Dermis blood vessel endothelial cell (primary cell): ENCODE results near the gene NLE1. TPM values are rescaled to one million over a fixed set of nuclear protein-coding genes. Genes with fewer than 3 reads are reported as not detected.
"Not testable (repeated sequence)": the region's sequence is repeated elsewhere in the genome, so short reads cannot be mapped to it uniquely, and the experiment has no call there.

ENCODE experiments used
- DNase-seq: peaks from one replicate; pipeline ENCODE4 v3.0.0; 2010
- total RNA-seq: library from RNA; depleted of rRNA; stranded (reverse); fragments of >200 nt; gene quantifications from 2 replicates; pipeline ENCODE4 v1.2.3, GENCODE V29; 2014

NLE1 gene
- total RNA-seq, 1 donor from 2014 or later: 22.6 TPM

DNA sequence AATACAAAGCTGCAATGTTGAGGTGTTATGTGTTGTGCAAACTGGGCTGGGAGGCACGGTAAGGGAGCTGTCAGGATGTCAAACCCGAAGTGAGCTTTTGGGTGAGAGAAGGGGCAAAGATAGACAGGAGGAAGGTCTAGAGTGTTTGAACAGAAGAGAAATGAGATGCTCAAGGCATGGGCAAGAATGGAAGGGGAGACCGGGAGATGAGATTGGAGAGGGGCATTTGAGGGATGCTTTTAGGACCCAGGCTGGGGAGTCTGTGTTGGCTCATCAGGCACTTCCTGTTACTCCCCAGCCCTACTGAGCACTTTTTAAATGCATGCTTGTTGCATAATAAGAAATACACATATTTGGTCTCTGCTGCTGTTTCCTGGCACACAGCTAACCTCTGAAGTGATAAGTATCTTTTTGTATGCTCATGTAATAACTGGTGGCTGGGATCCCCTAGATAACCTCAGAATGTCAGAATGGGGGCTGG, 19.2 kb upstream of the NLE1 start:
- no peak for DNase-seq

DNA sequence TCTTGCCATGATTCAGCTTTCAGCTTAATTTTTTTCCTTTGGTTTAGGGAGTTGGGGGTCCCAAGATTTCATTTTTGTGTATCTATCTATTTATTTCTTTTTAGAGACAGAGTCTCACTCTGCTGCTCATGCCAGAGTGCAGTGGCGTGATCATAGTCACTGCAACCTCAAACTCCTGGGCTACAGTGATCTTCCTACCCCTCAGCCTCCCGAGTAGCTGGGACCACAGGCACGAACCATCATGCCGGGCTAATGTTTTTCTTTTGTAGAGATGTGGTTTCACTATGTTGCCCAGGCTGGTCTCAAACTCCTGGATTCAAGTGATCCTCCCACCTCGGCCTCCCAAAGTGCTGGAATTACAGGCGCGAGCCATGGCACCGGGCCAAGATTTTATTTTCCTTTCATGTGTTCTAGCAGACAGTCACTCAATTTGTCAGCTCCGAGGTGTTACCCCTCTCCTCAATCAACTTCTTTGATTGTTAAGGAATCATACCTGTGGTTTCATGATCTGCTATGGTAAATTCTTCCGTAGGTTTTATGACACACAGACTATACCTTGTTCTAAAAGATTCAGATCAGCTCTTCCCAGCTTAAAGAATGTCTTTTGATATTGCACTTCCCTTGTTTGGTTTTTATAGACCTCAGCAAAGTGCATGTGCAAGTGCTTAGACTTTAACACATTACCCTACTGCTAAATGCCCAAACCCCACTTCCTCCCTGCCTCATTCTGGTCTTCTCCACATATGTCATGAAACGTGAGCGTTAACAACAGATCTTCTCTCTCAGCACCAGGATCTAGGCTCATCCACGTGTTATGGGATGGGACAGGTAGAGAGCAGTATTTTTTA, 18.5 kb upstream of the NLE1 start:
- DNase-seq: no peak

DNA sequence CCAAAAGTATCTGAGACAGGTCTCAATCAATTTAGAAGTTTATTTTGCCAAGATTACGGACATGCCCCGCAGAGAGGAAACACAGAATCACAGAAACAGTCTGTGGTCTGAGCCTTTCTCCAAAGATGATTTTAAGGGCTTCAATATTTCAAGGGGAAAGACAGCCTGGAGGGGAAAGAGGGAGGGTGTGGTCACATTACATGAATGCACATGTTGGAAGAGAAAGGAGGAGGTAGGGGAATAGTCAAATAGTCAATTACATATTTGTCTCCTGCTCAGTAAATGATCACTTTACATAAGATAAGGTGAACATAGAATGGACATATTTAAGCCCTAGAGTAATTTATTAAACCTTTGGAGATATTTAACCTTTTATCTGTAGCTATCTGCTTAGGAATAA, 17.8 kb upstream of the NLE1 start:
- no peak for DNase-seq

DNA sequence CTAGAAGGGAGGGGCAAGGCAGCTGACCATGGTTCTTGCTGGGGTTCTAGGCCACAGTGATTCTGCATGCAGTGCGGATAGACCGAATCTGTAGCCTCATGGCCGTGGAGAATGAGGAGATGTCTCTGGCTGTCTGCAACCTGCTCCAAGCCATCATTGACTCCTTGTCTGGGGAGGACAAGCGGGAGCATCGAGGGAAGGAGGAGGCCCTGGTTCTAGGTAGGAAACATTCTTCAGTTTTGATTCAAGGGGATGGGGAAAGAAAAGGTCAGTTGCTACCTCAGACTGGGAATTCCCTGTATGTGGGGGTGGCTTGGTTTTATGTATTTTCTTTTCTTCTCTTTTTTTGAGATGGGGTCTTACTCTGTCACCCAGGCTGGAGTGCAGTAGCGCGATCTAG, 13.1 kb upstream of the NLE1 start:
- no peak for DNase-seq

DNA sequence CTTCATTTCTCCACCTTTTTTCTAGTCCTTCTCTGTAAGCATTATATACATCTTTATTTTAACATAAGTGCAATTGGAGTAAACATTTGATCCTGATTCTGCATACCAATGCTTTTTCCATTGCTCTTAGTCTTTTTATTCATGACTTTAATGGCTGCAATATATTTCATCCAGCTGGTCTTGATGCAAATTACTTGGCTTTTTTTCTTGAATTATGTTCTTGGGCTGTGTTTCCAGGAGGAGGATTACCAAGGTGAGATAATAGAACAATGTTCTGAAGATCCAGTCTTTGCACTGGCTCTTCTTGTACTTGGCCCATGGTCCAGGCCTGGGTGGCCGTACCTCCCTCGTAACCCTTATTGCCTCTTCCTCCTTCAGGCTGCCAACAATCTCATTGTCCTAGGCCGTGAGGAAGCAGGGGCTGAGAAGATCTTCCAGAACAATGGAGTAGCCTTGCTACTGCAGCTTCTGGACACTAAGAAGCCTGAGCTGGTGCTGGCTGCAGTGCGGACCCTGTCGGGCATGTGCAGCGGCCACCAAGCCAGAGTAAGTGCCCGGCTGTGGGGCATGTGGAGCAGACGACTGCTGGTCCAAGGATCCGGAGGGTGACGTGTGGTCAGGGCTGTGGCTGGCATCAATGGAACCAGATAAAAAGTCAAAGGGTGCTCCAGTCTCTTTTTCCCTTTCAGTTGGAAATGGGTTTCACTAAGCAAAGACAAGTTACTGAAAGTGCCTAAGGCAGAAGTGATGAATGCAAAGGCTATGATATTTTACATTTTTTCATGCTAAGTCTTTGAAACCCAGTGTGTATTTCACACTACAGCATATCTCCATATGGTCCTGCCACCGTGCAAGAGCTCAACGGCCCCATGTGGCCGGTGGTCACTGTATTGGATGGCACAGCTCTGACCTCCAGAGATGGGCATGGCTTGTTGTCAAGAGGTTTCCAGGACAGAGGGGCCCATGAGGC, 12.4 kb upstream of the NLE1 start:
- DNase-seq: no peak

DNA sequence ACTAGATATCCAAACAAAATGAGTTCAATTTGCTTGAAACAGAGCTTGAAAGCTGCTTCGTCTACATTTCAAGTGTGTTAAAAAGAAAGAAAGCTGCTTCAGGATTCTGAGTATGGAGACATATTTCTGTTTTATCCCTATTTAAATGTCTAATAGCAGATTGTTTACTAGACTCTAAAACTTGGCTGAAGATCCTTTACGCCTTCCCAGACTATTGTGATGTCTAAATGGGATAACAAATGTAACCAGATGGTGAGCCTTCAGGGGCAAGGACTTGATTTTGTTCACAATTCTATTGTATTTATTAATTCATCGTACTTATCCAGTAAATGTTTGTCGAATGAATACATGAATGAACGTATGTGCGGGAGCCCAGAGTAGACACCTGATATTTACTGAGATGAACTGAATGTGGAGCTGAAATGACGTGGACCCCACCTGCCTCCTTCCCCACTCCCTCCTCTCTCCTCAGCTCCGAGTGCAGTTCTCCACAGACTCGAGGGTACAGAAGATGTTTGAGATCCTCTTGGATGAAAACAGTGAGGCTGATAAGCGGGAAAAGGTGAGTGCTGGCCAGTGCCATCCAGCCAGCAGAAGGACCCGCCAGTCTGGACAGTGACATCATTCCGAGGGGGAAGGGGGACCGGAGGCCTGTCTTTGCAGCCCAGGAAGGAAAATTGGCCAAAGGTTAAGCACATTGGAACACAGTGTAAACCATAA, 10.5 kb upstream of the NLE1 start:
- DNase-seq: no peak

DNA sequence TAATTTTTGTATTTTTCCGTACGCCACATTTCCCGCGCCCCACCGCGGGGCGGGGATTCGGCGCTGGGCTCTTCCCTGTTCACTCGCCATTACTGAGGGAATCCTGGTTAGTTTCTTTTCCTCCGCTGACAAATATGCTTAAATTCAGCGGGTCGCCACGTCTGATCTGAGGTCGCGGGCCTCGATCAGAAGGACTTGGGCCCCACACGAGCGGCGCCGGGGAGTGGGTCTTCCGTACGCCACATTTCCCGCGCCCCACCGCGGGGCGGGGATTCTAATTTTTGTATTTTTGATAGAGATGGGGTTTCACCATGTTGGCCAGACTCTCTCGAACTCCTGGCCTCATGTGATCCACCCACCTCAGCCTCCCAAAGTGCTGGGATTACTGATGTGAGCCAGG, 9.0 kb upstream of the NLE1 start:
- not testable (repeated sequence) for DNase-seq

DNA sequence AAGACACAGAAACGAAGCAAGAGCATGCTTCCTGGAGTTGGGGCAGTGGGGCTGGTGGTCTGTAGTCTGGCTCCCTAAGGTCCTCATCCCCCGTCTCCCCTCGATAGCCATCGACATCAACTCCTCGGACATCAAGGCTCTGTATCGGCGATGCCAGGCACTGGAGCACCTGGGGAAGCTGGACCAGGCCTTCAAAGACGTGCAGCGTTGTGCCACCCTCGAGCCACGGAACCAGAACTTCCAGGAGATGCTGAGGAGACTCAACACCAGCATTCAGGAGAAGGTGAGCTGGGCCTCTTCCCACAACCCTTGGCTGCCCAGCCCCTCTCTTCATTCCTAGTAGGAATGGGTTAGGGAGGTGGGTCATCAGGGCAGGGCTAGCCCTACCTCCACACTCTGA, 7.8 kb upstream of the NLE1 start:
- no peak for DNase-seq

DNA sequence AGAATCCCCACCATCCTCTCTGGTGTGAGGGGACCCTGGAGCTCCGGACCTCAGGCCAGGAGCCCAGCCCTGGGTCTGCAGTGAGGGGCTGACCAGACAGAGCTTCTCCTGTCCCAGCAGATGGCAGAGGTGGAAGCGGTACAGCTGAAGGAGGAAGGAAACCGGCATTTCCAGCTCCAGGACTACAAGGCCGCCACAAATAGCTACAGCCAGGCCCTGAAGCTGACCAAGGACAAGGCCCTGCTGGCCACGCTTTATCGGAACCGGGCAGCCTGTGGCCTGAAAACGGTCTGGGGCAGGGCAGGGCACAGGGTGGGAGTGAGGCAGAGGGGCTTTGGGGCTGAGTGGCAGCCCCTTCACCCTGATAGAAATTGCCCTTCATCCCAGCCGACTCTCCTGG, 6.0 kb upstream of the NLE1 start:
- DNase-seq: peak; percentile 20

DNA sequence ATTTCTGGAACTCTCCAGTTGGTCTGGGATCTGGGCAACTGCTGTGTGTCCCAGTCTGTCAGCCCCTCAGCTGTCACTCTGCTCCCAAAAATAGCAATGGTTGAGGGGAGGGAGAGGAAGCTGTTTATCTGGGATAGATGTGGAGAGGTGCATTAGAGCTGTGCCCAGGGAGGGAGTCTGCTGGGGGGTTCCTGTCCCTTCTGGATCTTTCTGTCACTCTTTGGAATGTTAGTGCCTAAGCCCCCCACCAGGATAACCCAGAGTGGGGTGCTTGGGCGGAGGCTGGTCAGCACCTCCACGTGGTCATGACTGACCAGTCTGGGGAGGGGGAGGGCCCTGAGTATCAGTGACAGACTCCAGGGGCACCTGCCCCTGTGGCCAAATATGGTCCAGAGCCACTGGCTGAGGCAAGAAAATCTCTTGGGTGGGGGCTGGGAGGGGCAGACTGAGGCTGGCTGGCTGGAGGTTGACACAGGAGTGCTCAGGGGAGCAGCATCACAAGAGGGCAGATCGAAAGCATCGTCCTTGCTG, 5.3 kb upstream of the NLE1 start, which contains the start of gene UNC45B:
TSS of gene UNC45B (plus strand) at position 443 of the 531 bp plus-strand sequence. CDS start 447 bp downstream, outside the sequence.
- DNase-seq: no peak

DNA sequence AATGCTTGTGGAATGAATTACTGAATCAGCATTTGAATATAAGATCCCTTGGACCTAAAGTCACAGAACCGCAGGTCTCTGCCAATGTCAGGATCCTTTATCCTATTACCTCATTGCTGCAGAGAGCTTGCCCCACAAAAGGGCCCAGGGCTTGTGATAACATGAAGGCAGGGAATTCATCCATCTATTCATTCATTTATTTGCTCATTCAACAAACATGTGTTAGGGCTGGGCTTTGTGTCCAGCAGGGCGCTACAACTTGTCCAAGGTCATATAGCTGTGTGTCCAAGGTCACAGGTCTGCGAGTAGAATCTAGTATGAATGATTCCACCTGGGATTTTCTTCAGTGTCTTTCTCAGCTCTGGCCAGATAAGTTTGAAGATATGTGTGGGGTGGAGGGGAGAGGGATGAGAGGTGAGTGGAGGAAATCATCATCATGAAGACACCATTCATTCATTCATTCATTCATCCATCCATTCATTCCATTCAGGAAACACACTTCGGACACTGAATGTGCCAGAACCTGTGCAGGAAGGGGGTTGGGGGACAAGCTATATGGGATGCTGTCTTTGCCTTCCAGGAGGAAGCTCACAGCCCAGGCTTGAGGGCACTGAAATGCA, 4.2 kb upstream of the NLE1 start:
- no peak for DNase-seq

DNA sequence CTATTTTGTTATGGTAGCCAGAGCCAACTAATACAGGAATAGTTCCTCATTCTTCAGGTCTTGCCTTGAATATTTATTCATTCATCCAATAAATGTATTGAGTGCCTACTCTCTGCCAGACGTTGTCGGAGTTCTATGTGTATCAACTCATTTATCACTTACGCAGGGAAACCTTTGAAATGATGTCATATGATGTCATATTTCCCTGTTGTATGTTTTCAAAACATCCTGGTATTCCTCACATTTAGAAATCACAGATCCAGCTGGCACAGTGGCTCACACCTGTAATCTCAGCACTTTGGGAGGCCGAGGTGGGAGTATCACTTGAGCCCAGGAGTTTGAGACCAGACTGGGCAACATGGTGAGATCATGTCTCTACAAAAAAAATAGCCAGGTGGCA, 2.7 kb upstream of the NLE1 start:
- DNase-seq: no peak

DNA sequence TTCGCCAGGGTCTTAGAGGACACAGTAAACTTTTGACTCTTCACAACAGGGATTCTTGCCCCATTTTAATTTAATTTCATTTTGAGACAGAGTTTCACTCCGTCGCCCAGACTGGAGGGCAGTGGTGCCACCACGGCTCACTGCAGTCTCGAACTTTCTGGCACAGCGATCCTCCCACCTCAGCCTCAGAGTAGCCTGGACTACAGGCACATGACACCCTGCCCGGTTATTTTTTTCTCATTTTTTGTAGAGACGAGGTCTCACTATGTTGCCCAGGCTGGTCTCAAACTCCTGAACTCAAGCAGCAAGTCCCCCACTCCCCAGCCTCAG, 329 bp upstream of the NLE1 start:
- no peak for DNase-seq

DNA sequence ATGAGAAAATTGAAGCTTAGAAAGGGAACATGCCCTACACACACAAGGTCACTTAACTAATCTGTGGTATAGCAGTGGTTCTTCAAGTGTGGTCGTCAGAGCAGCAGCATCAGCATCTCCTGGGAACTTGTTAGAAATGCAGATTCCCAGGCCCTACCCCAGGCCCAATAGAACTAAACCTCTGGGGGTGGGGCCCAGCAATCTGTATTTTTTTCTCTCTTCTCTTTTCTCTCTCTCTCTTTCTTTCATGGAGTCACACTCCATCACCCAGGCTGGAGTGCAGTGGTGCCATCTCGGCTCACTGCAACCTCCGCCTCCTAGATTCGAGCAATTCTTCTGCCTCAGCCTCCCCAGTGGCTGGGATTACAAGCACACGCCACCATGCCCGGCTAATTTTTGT, 3.9 kb downstream of the NLE1 start:
- DNase-seq: no peak

DNA sequence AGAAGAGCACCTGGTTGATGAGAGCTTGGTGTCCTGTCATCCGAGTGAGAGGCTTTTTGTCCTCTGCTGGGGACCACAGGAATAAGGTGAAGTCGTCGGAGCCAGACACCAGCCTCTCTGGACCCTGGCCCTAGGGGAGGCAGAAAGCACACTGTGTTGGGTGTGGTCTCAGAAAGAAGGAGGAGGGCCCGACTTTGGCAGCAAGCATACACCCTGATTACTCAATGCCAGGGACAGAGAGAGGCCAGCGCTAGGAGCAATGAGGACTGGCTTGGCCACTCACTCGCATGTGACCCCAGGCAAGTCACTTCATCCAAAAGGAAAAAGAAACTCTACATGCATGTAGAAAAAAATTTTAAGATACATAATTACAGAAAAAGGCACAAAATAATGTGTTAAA, 6.8 kb downstream of the NLE1 start:
- no peak for DNase-seq

DNA sequence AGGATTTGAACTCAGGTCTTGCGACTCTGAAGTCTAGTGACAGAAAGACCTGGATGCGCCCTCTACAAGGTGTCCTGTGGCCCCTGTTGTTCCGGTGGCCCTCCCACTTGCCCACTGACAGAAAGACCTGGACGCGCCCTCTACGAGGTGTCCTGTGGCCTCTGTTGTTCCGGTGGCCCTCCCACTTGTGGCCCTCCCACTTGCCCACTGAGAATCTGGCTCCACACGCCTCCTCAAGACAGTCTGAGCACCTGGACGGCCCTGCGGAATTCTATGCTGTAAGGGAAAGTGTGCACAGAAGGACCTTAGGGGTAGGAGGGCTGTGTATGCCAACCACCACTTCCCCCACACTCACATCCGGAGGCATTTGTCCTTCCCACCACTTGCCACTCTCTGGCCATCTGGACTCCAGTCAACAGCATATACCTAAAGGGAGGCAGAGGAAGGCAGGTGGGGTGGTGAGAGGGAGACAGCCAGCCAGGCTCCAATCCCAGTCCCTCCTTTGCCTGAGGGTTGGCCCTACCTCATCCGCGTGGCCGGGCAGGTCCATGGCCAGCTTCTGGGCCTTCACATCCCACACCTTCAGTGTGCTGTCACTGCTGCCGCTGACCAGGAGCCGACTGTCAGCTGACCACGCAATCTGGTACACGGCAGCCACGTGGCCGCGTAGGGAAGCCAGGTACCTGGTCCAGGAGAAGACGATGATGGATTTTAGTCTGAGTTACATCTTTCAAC, 9.1 kb downstream of the NLE1 start:
- no peak for DNase-seq

DNA sequence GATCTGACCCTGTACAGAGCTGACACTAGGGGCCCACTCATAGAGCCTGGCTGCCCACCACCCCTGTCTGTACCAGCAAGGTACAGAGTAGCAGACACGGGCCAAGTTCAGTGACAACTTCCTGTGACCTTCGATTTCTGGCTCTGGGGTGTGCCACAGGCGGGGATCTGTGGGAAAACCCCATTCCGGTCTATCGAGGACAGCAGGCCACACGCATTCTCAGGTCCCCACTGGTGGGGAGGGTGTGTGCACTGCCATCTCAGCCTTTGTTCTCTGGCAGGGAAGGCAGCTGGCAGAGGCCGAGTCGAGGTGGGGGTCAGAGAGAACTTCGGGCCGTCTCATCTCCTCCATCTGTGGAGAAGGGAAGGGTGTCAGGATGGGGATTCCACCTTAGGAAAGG, 10.0 kb downstream of the NLE1 start:
- DNase-seq: no peak

DNA sequence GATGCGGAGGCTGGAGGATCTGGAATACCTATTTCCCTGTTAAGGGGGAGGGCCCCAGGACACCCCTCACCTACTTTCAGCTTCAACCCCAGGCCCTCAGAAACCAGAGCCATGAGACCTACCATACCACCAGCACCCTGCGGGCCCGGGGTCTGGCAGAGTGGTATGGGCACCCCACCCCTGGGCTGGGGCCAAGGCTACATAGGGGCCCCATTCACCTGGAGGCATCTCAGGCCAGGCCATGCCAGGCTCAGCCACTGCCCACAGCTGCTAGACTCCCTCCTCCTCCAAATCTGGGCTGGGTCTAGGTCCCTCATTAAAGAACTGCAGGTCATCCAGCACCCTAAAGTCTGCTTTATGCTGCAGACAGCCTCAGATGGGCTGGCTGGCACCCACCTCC, 11.7 kb downstream of the NLE1 start:
- no peak for DNase-seq

DNA sequence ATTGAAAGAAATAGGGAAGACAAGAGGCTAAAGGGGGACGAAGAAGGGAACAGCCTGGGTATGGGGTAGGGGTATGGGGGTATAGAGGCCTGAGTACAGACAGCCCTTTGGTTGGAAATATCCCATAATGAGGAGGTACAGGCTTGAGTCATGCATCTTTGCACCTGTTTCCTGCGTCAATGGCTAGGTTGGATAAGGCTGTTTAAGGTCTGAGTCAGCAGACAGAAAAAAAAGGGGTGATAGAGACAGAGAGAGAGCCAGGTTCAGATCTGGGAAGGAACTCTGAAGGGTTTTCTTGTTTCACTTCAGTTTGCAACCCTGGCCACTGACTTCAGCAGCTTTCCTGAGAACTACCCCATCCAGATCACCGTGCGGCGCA, 12.1 kb downstream of the NLE1 start:
- peak; percentile 66 for DNase-seq

DNA sequence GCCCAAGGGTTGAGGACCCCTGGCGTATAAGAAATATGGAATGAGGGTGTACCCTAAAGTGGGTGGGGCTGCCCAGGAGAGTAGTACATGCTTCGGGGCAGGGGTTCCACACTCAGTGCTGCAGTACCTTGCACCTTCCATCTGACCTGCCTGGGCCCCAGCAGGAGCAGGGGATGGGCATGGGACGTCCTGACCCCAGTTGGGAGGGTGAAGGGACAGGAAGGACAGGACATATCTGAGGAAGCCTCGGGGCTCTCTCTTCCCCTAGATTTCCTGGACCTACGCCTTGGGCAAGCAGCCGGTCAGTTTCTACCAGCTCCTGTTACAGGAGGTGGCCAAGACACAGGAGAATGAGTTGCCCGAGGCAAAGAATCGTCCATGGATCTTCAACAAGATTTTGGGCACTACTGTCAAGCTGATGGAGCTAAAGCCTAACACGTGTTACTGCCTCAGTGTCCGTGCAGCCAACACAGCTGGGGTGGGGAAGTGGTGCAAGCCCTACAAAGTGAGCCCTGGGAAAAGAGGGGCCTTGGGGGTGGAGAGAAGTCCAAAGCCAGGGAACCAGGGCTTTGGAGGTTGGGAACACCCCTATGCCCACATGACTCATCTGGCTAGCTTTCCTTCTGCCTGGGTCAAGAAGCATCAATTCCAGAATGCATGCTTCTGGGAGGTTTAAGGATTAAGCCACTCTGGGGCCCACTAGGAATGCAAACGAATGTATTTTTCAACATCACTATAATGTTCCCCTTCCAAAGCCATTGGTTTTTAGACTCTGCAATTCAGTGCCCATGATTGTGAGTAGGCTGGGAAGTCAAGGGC, 12.7 kb downstream of the NLE1 start:
- DNase-seq: no peak
